Measurements from ENCODE around the gene RIN2. TPM values are rescaled to one million over a fixed set of nuclear protein-coding genes. Genes with fewer than 3 reads are reported as not detected.
"Not testable (repeated sequence)": the region's sequence is repeated elsewhere in the genome, so short reads cannot be mapped to it uniquely, and the experiment has no call there.

RIN2 gene
- total RNA-seq, 2 experiments from 2014 or later, result not detected

DNA sequence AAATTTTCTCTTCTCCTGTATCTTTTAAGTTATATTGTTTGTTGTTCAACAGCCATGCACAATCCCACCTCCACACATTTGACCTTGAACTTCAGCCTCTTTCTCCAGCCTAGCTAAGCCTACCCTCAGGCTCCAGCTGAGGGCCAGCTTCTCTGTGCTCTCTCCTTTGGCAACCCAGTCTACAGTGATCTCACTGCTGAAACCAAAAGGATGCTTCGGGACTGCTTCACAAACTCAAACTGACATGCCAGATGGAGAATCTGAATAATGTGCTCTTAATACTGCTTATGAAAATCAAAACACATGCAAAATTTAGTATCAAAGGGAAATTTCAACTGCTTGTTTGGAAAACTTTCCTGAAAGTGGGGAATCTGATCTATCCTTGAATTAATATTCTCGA lies 16.1 kb upstream of the RIN2 start:
- no peaks in the 10 kb centered on the region for H3K9me3 Mint-ChIP-seq (ENCODE audit: insufficient read depth)
- H3K27me3 Mint-ChIP-seq (ENCODE audit: low read depth), result no peaks in the 10 kb centered on the region
- ChIA-PET CTCF (no interaction called here), POLR2A (no interaction called here)
- ATAC-seq (no peak), DNase-seq (no peak)
- H3K27ac Mint-ChIP-seq, result no peak overlapping the region
- no peak overlapping the region for H3K4me3 Mint-ChIP-seq
- H3K4me1 Mint-ChIP-seq (ENCODE audit: low read depth), result no peaks in the 10 kb centered on the region
- no peaks in the 10 kb centered on the region for H3K36me3 Mint-ChIP-seq (ENCODE audit: low read depth)

DNA sequence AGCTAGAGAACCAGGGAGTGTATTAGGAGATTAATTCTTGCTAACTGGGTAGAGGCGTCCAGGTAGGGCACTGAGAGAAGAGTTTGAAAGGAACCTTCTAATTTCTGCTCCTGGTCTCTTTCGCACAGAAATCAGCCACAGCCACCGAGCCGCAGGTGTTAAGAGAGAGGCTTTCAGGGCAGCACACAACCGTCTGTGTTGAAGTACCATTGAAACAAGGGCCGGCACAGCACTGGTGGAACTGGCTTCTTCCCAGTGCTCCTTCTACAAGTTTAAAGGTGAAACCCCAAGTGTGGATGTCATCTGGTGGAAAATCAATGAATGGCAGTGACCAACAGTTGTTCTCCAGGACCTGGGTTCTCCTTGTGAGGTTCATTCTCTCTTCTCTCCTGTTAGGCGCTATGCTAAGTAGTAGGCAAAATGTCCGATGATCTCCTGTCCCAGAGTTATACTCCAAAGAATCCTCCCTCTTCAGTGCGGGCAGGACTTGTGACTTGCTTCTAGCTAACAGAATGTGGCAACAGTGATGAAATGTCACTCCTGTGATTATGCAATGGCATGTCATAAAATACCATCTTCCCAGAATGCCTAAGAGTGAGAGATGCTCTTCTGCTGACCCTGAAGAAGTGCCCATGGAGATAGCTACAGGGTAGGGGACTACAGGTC lies 15.0 kb upstream of the RIN2 start:
- ATAC-seq (no peak), DNase-seq (no peak)
- Mint-ChIP-seq H3K36me3 (ENCODE audit: low read depth) (no peaks in the 10 kb centered on the region), H3K4me1 (ENCODE audit: low read depth) (no peaks in the 10 kb centered on the region), H3K27me3 (ENCODE audit: low read depth) (no peaks in the 10 kb centered on the region), H3K4me3 (no peak overlapping the region), H3K27ac (no peak overlapping the region), H3K9me3 (ENCODE audit: insufficient read depth) (no peaks in the 10 kb centered on the region)
- CTCF ChIA-PET, result no interaction called here
- POLR2A ChIA-PET, result no interaction called here

DNA sequence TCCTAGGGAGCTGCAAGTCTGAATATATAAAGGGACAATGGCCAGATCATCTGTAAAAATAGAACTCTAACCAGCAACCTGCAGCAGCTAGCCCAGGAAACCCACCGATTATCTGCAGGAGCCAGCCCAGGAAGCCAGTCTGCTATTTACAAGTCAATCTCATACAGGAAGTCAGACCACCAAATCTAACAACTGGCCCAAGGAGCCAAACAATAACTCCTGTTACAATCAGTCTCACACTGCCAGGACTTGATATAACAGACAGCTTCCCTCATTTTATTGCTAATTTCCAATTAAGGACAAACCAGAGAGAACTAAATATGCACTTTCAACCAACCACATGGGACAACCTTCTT lies 14.4 kb upstream of the RIN2 start:
- CTCF ChIA-PET, result no interaction called here
- ATAC-seq, result no peak
- no peak overlapping the region for H3K4me3 Mint-ChIP-seq

DNA sequence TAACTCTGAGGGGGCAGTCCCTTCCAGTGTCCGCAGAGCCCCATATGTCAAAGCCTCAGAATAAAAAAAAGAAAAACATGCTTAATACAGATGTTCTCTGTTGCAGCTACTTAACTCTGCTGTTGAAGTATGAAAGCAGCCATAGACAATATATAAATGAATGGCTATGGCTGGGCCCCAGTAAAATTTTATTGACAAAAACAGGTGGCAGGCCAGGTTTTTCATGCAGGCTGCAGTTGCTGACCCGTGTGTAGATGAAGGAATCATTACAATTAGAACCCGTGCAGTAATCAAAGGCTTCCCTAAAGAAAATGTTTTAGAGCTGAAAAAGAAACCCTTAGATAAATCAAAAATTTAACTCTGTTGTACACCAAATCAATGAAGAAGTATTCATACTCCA lies 13.0 kb upstream of the RIN2 start:
- CTCF ChIA-PET, result no interaction called here
- no peak for DNase-seq
- no peaks in the 10 kb centered on the region for H3K9me3 Mint-ChIP-seq (ENCODE audit: insufficient read depth)
- H3K27me3 Mint-ChIP-seq (ENCODE audit: low read depth), result no peaks in the 10 kb centered on the region
- no peak for ATAC-seq
- H3K4me1 Mint-ChIP-seq (ENCODE audit: low read depth), result no peaks in the 10 kb centered on the region
- H3K27ac Mint-ChIP-seq, result no peak overlapping the region
- no peak overlapping the region for H3K4me3 Mint-ChIP-seq
- no peaks in the 10 kb centered on the region for H3K36me3 Mint-ChIP-seq (ENCODE audit: low read depth)
- POLR2A ChIA-PET, result no interaction called here

More for the DNA sequence above, 14.4 kb upstream of the RIN2 start:
- POLR2A ChIA-PET, result no interaction called here
- H3K9me3 Mint-ChIP-seq (ENCODE audit: insufficient read depth), result no peaks in the 10 kb centered on the region
- no peak for DNase-seq
- no peaks in the 10 kb centered on the region for H3K4me1 Mint-ChIP-seq (ENCODE audit: low read depth)
- H3K27me3 Mint-ChIP-seq (ENCODE audit: low read depth), result no peaks in the 10 kb centered on the region
- H3K36me3 Mint-ChIP-seq (ENCODE audit: low read depth), result no peaks in the 10 kb centered on the region
- H3K27ac Mint-ChIP-seq, result no peak overlapping the region

DNA sequence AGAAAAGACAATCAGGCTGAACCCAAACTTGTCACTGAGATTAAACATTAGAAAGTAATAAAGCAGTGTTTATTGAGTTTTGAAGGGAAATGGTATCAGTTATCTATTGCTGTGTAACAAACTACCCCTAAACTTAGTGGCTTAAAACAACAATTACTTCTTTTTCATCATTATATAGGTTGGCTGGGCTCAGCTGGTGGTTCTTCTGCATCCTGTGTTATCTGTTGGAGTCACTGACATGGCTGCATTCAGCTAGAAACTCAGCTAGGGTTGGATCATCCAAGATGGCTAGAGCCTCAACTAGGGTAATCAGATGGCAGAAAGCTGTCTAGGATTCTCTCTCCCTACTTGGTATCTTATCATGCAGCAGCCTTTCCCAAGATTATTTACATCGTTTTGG lies 12.5 kb upstream of the RIN2 start:
- no peak for ATAC-seq
- H3K4me1 Mint-ChIP-seq (ENCODE audit: low read depth), result no peaks in the 10 kb centered on the region

DNA sequence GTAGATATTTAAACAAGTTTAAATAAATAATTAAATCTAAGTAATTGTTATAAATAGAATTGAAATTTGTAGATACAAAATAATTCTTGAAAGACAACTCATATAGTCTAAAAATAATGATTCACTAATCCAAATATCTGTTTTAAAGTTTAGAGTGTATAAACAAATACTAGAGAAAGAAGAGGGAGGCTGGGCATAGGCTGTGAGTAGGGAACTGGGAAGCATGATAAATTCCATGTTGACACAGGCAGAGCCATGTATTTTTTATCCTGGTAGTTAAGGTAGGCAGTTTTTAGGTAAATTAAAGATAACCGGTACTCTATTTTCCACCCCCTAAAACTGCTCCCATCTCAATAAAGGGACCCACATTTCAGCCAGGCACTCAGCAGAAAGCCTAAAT lies 11.7 kb upstream of the RIN2 start:
- no peak for ATAC-seq
- CTCF ChIA-PET, result no interaction called here
- Mint-ChIP-seq H3K9me3 (ENCODE audit: insufficient read depth) (no peaks in the 10 kb centered on the region), H3K27me3 (ENCODE audit: low read depth) (no peaks in the 10 kb centered on the region), H3K27ac (no peak overlapping the region), H3K4me3 (no peak overlapping the region), H3K4me1 (ENCODE audit: low read depth) (no peaks in the 10 kb centered on the region), H3K36me3 (ENCODE audit: low read depth) (no peaks in the 10 kb centered on the region)
- no peak for DNase-seq
- POLR2A ChIA-PET, result no interaction called here

More for the DNA sequence above, 12.5 kb upstream of the RIN2 start:
- H3K27ac Mint-ChIP-seq, result no peak overlapping the region
- no peaks in the 10 kb centered on the region for H3K36me3 Mint-ChIP-seq (ENCODE audit: low read depth)
- POLR2A ChIA-PET, result no interaction called here
- H3K27me3 Mint-ChIP-seq (ENCODE audit: low read depth), result no peaks in the 10 kb centered on the region
- no peak for DNase-seq
- no peaks in the 10 kb centered on the region for H3K9me3 Mint-ChIP-seq (ENCODE audit: insufficient read depth)
- CTCF ChIA-PET, result no interaction called here
- H3K4me3 Mint-ChIP-seq, result no peak overlapping the region

DNA sequence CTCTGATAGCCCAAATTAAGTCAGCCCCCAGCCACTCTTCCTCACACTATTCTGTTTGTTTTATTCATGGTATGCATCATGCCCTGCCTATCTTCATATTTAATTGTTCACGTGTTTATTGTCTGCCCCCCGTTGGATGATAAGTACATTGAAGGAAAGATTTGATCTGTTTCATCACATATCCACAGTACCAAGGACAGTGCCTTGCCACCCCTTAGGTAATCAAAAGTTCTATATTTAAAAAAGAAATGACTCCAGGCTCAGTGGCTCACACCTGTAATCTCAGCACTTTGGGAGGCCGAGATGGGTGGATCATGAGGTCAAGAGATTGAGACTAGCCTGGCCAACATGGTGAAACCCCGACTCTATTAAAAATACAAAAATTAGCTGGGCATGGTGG lies 10.2 kb upstream of the RIN2 start:
- ChIA-PET POLR2A (no interaction called here), CTCF (no interaction called here)
- DNase-seq (no peak), ATAC-seq (no peak)
- Mint-ChIP-seq H3K9me3 (ENCODE audit: insufficient read depth) (no peaks in the 10 kb centered on the region), H3K36me3 (ENCODE audit: low read depth) (no peaks in the 10 kb centered on the region), H3K27me3 (ENCODE audit: low read depth) (no peaks in the 10 kb centered on the region), H3K4me3 (no peak overlapping the region), H3K27ac (no peak overlapping the region), H3K4me1 (ENCODE audit: low read depth) (no peaks in the 10 kb centered on the region)

DNA sequence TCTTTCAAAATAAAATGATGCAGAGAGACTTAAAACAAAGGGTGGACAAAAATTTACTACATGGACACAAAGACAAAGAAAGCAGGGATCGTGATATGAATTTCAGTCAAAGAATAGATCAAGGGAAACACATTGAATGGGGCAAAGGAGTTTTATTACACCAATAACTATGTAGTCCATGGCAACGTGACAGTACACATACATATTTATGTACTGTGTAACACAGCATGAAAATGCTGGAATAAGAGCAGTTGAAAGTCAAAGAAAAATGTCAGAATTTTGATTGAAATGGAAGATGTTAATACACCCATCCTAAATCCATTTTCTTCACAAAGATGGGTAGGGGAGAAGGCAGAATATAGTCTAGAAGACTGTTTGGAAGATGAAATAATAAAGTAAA lies 9.4 kb upstream of the RIN2 start:
- Mint-ChIP-seq H3K36me3 (ENCODE audit: low read depth) (no peaks in the 10 kb centered on the region), H3K4me1 (ENCODE audit: low read depth) (no peaks in the 10 kb centered on the region), H3K4me3 (no peak overlapping the region), H3K9me3 (ENCODE audit: insufficient read depth) (no peaks in the 10 kb centered on the region), H3K27ac (no peak overlapping the region), H3K27me3 (ENCODE audit: low read depth) (no peaks in the 10 kb centered on the region)
- ChIA-PET POLR2A (no interaction called here), CTCF (no interaction called here)
- no peak for ATAC-seq
- no peak for DNase-seq

DNA sequence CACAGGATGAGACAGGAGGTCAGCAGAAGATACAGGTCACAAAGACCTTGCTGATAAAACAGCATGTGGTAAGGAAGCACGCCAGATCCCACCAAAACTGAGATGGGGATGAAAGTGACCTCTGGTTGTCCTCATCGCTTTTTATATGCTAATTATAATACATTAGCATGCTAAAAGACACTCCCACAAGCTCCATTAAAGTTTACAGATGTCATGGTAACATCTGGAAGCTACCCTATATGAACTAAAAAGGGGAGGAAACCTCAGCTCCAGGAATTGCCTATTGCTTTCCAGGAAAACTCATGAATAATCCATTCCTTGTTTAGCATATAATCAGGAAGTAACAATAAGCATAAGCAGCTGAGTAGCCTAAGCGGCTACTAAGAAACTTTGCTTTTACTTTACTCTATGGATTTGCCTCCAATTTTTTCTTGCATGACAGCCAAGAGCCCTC lies 8.4 kb upstream of the RIN2 start:
- no peak for DNase-seq

DNA sequence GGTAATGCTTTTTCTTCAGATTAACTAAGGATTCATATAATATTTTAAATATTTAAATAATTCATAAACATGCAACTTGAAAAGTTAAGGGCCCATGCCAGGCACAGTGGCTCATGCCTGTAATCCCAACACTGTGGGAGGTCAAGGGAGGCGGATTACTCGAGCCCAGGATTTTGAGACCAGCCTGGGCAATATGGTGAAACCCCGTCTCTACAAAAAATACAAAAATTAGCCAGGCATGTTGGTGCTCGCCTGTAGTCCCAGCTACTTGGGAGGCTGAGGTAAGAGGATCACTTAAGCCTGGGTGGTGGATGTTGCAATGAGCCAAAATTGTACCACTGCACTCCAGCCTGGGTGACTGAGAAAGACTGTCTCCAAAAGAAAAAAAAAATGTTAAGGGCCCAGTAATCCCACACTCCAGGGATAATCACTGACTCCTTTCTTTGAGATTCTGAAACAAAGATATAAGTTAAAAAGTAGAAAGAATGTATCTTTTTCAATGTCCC lies 7.9 kb upstream of the RIN2 start:
- no peak for ATAC-seq
- H3K36me3 Mint-ChIP-seq (ENCODE audit: low read depth), result no peaks in the 10 kb centered on the region
- POLR2A ChIA-PET, result no interaction called here
- CTCF ChIA-PET, result no interaction called here
- H3K4me3 Mint-ChIP-seq, result no peak overlapping the region
- no peaks in the 10 kb centered on the region for H3K4me1 Mint-ChIP-seq (ENCODE audit: low read depth)
- no peak for DNase-seq
- no peaks in the 10 kb centered on the region for H3K9me3 Mint-ChIP-seq (ENCODE audit: insufficient read depth)
- H3K27me3 Mint-ChIP-seq (ENCODE audit: low read depth), result no peaks in the 10 kb centered on the region
- H3K27ac Mint-ChIP-seq, result no peak overlapping the region

More for the DNA sequence above, 8.4 kb upstream of the RIN2 start:
- ChIA-PET CTCF (no interaction called here), POLR2A (no interaction called here)
- H3K27ac Mint-ChIP-seq, result no peak overlapping the region
- H3K9me3 Mint-ChIP-seq (ENCODE audit: insufficient read depth), result no peaks in the 10 kb centered on the region
- no peaks in the 10 kb centered on the region for H3K4me1 Mint-ChIP-seq (ENCODE audit: low read depth)
- no peak for ATAC-seq
- no peaks in the 10 kb centered on the region for H3K36me3 Mint-ChIP-seq (ENCODE audit: low read depth)
- H3K27me3 Mint-ChIP-seq (ENCODE audit: low read depth), result no peaks in the 10 kb centered on the region
- H3K4me3 Mint-ChIP-seq, result no peak overlapping the region

DNA sequence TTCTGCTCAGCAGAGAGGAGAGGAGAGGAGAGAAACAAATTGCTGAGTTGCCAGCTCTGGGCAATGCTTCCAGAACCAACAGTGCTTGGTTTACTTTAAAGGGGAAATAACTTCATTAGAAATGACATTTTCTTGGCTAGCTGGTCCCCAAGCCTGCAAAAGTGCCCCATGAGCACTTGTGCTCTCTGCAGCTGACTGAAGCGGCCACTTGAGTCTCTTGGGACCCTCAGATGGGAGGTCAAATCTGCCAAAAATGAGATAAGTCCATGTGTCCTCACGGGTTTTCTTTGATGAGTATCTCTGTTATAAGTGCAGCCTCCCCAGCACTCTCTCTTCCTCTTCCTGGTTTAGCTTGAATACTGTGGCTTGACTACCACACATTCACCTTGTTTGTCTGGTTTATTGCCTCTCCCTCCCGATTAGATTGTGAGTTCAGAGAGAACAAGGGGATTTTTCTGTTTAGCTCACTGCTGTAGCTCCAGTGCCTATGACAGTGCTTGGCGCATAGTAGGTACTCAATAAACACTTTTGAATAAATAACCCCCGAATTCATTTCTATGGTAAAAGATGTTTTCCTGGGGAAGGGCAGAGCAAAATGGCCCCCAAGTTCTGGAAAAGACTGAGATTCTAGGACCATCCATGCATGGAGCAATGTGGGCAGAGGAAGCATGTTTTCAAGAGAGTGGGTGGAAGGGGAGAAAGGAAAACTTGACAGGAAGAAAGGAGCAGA lies 7.0 kb upstream of the RIN2 start:
- Mint-ChIP-seq H3K36me3 (ENCODE audit: low read depth) (no peaks in the 10 kb centered on the region), H3K9me3 (ENCODE audit: insufficient read depth) (no peaks in the 10 kb centered on the region), H3K27me3 (ENCODE audit: low read depth) (peaks cover 1% of the 10 kb centered on the region), H3K4me3 (no peak overlapping the region), H3K4me1 (ENCODE audit: low read depth) (no peaks in the 10 kb centered on the region), H3K27ac (no peak overlapping the region)
- DNase-seq (no peak), ATAC-seq (no peak)
- ChIA-PET CTCF (no interaction called here), POLR2A (no interaction called here)

DNA sequence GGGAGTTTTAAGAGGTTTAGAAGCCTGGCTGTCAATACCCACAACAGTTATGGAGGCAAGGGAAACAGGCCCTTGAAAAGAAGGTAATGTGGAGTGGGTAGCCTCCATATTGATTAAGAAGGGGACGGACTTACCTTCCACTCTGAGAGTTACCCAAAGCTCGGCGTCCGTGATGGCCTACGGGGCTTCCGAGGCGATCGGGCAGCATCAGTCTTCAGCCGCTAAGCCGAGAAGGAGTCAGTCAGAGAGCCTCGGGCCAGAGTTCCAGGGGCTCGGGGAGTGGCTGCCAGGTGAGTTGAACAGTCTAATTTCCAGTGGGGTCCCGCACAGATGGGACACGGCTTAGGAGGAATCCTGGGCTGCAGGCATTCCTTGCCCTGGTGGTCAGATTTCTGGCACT lies 3.9 kb upstream of the RIN2 start:
- H3K27ac Mint-ChIP-seq; DNase-seq; CTCF ChIA-PET; ATAC-seq; H3K4me3 Mint-ChIP-seq; H3K36me3 Mint-ChIP-seq (ENCODE audit: low read depth); H3K4me1 Mint-ChIP-seq (ENCODE audit: low read depth); POLR2A ChIA-PET; H3K9me3 Mint-ChIP-seq (ENCODE audit: insufficient read depth): not testable (repeated sequence)
- peaks cover 23% of the 10 kb centered on the region for H3K27me3 Mint-ChIP-seq (ENCODE audit: low read depth)
